ENCODE data around the gene KRT36.

KRT36 gene

DNA sequence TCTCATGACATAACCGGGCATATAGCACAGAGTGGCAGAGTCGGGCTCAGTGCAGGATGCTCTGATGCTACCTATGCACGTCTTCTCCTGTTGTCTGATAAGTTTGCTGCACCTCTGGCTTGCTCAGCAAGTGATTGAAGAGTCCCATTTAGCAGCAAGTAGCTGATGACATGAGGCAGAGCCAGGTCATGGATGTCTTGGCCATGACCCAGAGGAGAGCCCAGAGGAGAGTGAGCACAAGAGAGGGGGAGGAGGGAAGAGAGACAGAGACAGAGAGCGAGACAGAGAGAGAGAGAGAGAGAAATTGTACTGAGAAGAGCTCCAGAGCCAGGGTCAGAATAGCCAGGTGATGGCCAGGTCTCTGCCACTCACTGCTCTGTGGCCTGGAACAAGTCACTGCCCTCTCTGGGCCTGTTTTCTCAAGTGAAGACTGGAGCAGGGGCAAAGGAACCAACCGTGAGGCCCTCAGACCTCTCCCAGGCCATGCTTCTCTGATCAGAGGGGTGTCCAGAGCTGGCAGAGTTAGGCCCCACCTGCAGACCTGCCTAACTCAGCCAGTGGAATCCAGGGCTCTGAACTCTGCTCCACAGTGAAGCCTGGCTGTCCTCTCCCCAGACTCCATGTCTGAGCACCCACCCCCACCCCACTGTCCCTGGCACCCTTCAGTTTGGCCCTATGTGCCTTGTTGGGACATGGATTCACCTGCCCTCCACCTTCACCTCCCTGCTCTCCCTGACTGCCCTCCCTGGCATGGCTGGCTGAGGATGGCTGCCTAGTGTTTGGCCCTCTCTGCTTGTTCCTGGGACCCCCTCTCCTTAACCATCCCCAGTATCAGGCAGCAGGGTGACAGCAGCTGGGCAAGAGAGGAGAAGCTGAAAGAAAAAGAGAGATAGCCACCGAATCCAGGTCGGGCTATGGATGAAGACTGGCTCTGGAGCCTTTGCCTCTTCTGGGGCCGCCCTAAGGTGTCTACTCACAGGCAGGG, 4.5 kb downstream of the KRT36 start:
- Histone ChIP-seq H3K27me3 (ENCODE audit: low read depth) (peaks cover 7% of the 10 kb centered on the region; the same call in 1 of the 2 replicates), H3K4me1 (no peaks in the 10 kb centered on the region), H3K36me3 (replicated peaks) (no peaks in the 10 kb centered on the region), H3K4me3 (no peak overlapping the region), H3K9me3 (no peaks in the 10 kb centered on the region)
- in situ Hi-C loops (cut with MboI; ENCODE audit: low sequenced_read_pairs) = no loop called here
- no peak for DNase-seq (ENCODE audit: low spot score in 2 of 2)

DNA sequence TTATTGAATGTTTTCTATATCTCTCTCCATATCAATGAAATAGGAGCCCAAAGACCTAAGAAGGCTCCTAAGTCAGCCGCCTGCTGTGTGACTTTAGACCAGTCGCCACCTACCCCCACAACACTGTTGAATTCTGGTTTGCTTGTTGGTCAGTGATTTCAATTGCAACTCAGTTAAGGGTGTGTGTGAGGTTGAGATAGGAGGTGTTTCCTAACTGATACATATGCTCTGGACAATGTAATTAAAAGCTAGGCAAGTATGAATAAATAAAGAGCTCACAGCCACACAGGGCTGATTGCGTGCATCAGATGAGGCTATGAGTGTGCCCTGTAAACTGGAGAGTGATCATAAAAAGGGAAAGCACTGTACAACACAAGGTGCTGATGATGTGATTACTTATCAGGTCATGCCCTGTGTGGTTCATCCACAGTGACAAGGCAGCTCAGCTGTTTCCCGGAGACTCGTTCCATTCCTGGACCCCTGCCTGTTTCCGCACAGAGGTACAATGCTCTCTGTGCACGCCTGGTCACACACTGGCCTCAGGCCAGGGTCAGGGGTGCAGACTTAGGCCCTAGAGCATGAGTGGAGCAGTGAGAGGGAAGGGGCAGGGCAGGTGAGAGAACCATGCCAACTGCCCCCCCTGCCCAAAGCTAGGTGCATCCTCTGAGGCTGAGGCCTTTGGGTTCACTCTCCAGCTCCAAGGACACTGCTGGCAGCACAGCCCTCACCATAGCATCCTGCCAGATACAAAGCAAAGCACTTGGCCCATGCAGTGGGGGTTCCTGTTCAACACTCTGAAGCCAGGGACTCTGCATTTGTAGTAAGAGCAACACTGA, 5.5 kb downstream of the KRT36 start:
- Histone ChIP-seq H3K9me3 (no peaks in the 10 kb centered on the region), H3K27me3 (ENCODE audit: low read depth) (0 out of 2 replicates have a peak, but pooled peaks cover 5% of the 10 kb centered on the region), H3K4me1 (no peaks in the 10 kb centered on the region), H3K36me3 (replicated peaks) (no peaks in the 10 kb centered on the region), H3K4me3 (no peak overlapping the region)
- no peak for DNase-seq (ENCODE audit: low spot score in 2 of 2)
- in situ Hi-C loops (cut with MboI; ENCODE audit: low sequenced_read_pairs) = no loop called here

DNA sequence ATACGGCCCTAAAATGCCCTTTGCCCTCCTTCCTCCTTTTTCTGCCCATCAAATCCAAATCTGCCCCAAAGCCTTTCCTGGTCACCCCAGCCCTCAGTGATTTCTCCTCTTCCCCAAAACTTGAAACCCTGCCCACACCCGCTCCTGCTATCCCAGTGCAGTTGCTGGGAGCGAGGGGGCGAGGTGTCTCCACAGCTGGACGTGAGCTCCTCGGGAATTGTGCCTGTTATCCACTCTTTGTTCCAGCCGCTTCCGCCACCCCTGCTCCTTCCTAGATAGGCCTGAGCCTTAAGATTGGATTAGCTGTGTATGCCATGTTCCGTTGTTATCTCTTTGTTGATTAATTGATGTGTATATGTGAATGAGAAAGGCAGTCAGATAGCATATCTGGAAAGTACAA, 6.2 kb downstream of the KRT36 start:
- H3K27me3 ChIP-seq (ENCODE audit: low read depth) = 0 out of 2 replicates have a peak, but pooled peaks cover 2% of the 10 kb centered on the region
- no peaks in the 10 kb centered on the region for H3K36me3 ChIP-seq (replicated peaks)
- in situ Hi-C loops (cut with MboI; ENCODE audit: low sequenced_read_pairs) = no loop called here
- no peaks in the 10 kb centered on the region for H3K4me1 ChIP-seq
- H3K4me3 ChIP-seq = no peak overlapping the region
- no peak for DNase-seq (ENCODE audit: low spot score in 2 of 2)
- no peaks in the 10 kb centered on the region for H3K9me3 ChIP-seq

DNA sequence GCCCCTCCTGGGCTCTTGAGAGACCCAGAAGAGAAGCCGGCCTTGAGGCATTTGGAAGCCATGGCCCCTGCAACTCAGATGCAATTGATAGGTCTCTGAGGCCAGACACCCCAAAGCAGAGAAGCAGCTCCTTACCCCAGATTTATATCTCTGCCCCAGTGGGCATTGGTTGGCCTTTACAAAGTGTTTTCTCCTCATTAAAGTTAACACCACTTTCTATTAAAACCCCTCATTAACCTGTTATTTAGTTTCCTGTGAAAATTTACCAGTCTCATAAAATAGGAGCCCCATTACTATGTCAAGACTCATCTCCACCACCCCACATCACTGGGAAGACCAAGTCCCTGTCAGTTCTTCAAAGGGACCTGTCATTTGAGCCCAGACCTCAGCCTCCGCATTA, 8.7 kb downstream of the KRT36 start, which contains the start of gene KRT35:
KRT35 (minus strand) TSS at position 116 of the 400 bp plus-strand sequence; CDS start at position 62, 54 bp downstream.
- no peaks in the 10 kb centered on the region for H3K36me3 ChIP-seq (replicated peaks)
- no peak for DNase-seq (ENCODE audit: low spot score in 2 of 2)
- H3K27me3 ChIP-seq (ENCODE audit: low read depth) = 0 out of 2 replicates have a peak, but pooled peaks cover 2% of the 10 kb centered on the region
- no peak within 1 kb of the TSS for H3K4me3 ChIP-seq
- H3K4me1 ChIP-seq = no peaks in the 10 kb centered on the region
- in situ Hi-C loops (cut with MboI; ENCODE audit: low sequenced_read_pairs) = no loop called here
- H3K9me3 ChIP-seq = no peaks in the 10 kb centered on the region

DNA sequence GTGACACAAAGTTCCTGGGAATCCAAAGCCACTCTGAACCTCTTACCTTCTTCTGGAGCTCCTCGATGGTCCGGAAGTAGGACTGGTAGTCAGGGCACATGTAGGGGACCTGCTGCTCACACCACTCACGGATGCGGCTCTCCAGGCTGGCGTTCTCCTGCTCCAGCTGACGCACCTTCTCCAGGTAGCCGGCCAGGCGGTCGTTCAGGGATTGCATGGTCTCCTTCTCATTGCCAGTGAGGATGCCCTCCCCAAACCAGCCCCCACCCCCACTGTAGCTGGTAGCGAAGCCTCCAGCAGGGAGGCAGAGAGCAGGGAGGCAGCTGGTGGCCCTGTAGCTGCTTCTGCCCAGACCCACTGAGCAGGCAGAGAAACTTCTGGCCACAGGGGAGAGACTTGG, 9.1 kb downstream of the KRT36 start:
- H3K4me3 ChIP-seq = no peak overlapping the region
- 0 out of 2 replicates have a peak, but pooled peaks cover 2% of the 10 kb centered on the region for H3K27me3 ChIP-seq (ENCODE audit: low read depth)
- in situ Hi-C loops (cut with MboI; ENCODE audit: low sequenced_read_pairs) = no loop called here
- no peaks in the 10 kb centered on the region for H3K36me3 ChIP-seq (replicated peaks)
- DNase-seq (ENCODE audit: low spot score in 2 of 2) = no peak
- H3K9me3 ChIP-seq = no peaks in the 10 kb centered on the region
- H3K4me1 ChIP-seq = no peaks in the 10 kb centered on the region

DNA sequence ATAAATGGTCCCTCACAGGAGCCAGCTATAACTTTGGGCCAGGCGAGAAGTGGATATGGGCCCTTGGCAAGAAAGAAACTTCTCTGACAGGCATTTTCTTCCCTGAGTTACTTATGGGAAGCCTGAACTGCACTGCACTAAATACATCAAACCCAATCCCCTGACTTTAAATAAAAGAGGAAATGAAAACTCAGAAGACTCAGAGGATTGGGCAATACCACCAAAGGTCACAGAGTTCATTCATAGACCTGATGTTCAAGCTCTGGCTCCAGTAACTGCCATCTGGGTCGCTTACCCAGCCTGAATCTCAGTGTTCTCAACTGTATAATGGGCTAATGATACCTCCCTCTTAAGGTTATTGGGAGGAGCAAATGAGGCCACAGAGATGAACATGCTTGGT, 9.6 kb downstream of the KRT36 start:
- no peak for DNase-seq (ENCODE audit: low spot score in 2 of 2)
- Histone ChIP-seq H3K4me3 (no peak overlapping the region), H3K9me3 (no peaks in the 10 kb centered on the region), H3K4me1 (no peaks in the 10 kb centered on the region), H3K36me3 (replicated peaks) (no peaks in the 10 kb centered on the region), H3K27me3 (ENCODE audit: low read depth) (0 out of 2 replicates have a peak, but pooled peaks cover 2% of the 10 kb centered on the region)
- in situ Hi-C loops (cut with MboI; ENCODE audit: low sequenced_read_pairs) = no loop called here

DNA sequence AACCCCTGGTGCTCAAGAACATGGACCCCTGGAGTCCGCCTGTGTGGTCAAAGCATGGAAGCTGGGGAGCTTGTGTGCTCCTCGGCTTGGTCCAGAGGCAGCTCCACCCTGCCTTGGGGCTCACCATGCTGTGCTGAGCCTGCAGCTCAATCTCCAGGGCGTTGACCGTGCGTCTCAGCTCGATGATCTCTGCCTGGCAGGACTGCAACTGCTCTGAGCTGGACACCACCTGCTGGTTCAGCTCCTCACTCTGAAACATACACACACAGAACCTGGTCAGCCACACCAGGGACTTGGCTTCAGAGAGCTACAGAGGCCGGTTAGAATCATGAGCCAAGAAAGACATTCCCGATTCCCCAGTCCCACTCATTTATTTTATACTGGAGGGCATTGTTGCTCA, 11.5 kb downstream of the KRT36 start:
- no peaks in the 10 kb centered on the region for H3K4me1 ChIP-seq
- DNase-seq (ENCODE audit: low spot score in 2 of 2) = no peak
- H3K4me3 ChIP-seq = no peak overlapping the region
- no peaks in the 10 kb centered on the region for H3K9me3 ChIP-seq
- peaks cover 8% of the 10 kb centered on the region for H3K27me3 ChIP-seq (ENCODE audit: low read depth)
- in situ Hi-C loops (cut with MboI; ENCODE audit: low sequenced_read_pairs) = no loop called here
- H3K36me3 ChIP-seq (replicated peaks) = no peaks in the 10 kb centered on the region

DNA sequence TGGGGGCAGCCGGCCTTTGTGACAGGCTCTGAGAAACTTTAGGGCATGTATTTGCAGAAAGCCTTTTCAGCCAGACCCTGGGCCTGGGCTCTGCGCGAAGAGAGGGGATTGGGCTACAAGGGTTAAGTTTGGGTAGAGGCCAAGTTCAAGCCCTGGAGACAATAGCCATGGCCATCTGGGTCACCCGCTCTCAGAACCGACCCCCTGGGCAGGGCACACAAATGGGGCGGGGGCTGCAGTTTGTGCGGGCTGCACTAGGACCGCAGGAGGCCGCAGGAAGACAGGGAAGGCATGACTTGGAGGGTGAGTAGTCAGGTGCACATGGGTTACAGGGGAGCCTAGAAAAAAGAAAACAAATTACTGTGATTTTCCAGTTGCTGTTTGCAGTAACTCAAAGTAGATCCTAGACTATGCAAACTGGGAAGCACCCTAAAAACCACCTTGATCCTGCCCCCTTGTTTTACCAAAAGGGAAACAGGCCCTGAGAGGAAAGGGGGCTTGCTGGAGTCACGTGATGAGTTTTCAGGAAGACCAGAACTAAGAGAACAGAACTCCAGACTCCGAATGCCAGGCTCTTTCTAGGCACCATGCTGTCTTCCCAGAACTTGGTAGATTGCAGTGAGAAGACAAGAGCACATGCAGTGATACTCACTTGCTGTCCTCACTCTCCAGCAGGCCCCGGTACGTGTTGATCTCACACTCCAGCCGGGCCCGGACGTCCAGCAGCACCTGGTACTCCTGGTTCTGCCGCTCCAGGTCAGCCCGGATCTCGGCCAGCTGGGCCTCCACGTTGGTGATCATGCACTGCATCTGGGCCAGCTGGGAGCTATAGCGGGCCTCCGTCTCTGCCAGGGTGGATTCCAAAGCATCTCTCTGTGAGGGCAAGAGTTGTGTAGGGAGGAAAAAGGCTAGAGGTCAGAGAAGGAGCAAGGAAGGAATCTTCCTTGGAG, 12.6 kb downstream of the KRT36 start:
- Histone ChIP-seq H3K4me1 (no peaks in the 10 kb centered on the region), H3K4me3 (no peak overlapping the region), H3K9me3 (no peaks in the 10 kb centered on the region), H3K27me3 (ENCODE audit: low read depth) (peaks cover 8% of the 10 kb centered on the region), H3K36me3 (replicated peaks) (no peaks in the 10 kb centered on the region)
- DNase-seq (ENCODE audit: low spot score in 2 of 2) = no peak
- in situ Hi-C loops (cut with MboI; ENCODE audit: low sequenced_read_pairs) = no loop called here

DNA sequence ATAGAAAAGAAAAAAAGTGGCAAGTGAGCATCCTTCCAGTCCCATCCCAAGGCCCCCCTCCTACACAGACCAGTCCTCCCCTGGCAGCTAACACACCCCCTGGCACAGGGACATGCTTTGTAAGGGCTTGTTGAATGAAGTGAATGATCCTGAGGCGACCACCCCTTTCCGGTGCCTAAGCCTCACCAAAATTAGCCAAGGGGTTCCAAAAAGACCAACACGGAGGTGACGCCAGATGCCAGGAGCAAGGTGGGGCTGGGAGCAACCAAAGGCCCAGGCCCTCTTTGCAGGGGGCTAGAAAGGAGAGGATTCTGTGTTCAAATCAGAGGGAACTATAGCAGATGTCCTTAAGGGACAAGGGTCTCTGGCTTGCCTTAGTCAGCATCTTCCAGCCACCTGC, 14.3 kb downstream of the KRT36 start:
- H3K4me1 ChIP-seq = no peaks in the 10 kb centered on the region
- peaks cover 8% of the 10 kb centered on the region for H3K27me3 ChIP-seq (ENCODE audit: low read depth)
- no peak for DNase-seq (ENCODE audit: low spot score in 2 of 2)
- no peak overlapping the region for H3K4me3 ChIP-seq
- 0 out of 2 replicates have a peak, but pooled peaks cover 2% of the 10 kb centered on the region for H3K9me3 ChIP-seq
- H3K36me3 ChIP-seq (replicated peaks) = no peaks in the 10 kb centered on the region
- in situ Hi-C loops (cut with MboI; ENCODE audit: low sequenced_read_pairs) = no loop called here

DNA sequence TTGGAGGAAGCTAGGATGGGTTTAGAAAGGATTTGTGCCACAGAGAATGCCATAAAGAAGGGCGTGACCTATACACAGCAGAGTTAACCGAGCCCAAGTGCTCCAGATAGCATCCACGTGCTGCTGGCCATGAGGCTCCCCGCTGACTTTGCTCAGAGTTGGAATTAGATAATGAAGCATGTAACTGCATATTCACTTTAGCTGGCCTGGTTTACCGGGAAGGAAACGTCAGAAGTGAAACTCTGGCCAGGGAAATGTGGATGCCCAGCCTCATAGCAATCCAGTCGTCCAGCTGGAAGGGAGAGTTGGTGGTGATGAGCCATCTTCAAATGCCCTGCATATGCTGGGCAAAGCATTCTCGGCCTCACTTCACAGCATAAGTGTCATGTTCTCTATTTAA, 14.8 kb downstream of the KRT36 start:
- DNase-seq (ENCODE audit: low spot score in 2 of 2) = no peak
- no peak overlapping the region for H3K4me3 ChIP-seq
- in situ Hi-C loops (cut with MboI; ENCODE audit: low sequenced_read_pairs) = no loop called here

DNA sequence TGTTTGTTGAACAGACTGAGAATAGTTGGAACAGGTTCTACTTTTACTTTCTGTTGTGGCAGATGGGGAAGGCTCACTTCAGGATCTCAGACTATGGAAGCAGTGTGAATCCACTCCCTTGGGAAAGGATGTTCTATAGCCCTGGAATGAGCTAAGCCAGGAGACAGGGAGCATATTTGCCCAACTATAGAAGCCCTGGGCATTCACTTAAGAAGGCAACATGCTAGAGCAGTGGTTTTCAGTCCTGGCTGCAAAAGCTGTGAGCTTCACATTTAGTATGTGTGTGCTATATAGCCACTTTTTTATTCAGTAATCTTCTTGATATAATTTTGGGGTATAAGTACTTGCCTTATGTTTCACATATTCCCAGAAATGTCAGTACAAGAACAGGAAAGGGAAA, 21.4 kb downstream of the KRT36 start:
- DNase-seq (ENCODE audit: low spot score in 2 of 2) = no peak
- Histone ChIP-seq H3K4me1 (no peaks in the 10 kb centered on the region), H3K4me3 (no peak overlapping the region), H3K36me3 (replicated peaks) (no peaks in the 10 kb centered on the region), H3K27me3 (ENCODE audit: low read depth) (no peaks in the 10 kb centered on the region; the same call in 1 of the 2 replicates), H3K9me3 (0 out of 2 replicates have a peak, but pooled peaks cover 2% of the 10 kb centered on the region)
- in situ Hi-C loops (cut with MboI; ENCODE audit: low sequenced_read_pairs) = no loop called here

More for the DNA sequence above, 14.8 kb downstream of the KRT36 start:
- Histone ChIP-seq H3K4me1 (no peaks in the 10 kb centered on the region), H3K36me3 (replicated peaks) (no peaks in the 10 kb centered on the region), H3K27me3 (ENCODE audit: low read depth) (peaks cover 8% of the 10 kb centered on the region), H3K9me3 (0 out of 2 replicates have a peak, but pooled peaks cover 2% of the 10 kb centered on the region)

DNA sequence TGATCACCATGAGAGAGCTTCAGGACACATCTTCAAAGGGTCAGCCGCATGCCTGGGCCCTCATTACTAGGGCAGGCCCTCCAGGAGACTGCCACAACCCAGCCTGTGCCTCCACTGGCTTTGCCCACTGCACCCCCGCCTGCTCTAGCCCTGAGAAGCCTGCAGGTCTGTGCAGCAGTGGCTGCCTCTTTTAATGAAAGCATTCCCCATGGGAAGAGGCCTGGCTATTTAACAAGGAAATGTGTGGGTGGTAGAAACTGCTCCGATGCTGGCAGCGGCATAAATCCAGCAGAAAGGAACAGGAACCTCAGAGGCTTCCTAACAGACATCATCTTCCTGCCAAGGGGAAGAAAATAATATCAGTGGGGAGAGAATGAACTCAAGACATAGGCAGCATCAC, 22.1 kb downstream of the KRT36 start:
- Histone ChIP-seq H3K27me3 (ENCODE audit: low read depth) (no peaks in the 10 kb centered on the region; the same call in 1 of the 2 replicates), H3K4me3 (no peak overlapping the region), H3K9me3 (0 out of 2 replicates have a peak, but pooled peaks cover 2% of the 10 kb centered on the region), H3K36me3 (replicated peaks) (no peaks in the 10 kb centered on the region), H3K4me1 (no peaks in the 10 kb centered on the region)
- no peak for DNase-seq (ENCODE audit: low spot score in 2 of 2)
- in situ Hi-C loops (cut with MboI; ENCODE audit: low sequenced_read_pairs) = no loop called here

DNA sequence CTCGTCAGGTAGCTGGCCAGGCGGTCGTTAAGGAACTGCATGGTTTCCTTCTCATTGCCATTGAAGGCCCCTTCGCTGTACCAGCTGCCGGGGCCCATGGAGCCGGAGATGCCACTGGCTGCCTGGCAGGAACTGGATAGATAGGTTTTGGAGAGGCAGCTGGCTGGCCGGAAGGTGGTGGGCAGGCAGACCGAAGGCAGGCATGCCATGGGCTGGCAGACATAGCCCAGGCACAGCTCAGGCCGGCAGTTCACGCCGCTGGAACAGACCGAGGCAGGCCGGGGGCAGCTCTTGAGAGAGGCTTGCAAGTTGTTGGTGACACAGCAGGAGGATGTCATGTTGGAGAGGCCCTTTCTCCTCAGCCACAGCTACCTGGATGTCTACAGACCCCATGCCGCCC, 22.7 kb downstream of the KRT36 start, which contains the start of gene KRT32:
KRT32 (minus strand) TSS at position 399 of the 400 bp plus-strand sequence; CDS start at position 338, 61 bp downstream.
- in situ Hi-C loops (cut with MboI; ENCODE audit: low sequenced_read_pairs) = no loop called here
- Histone ChIP-seq H3K4me1 (no peaks in the 10 kb centered on the region), H3K4me3 (no peak within 1 kb of the TSS), H3K9me3 (0 out of 2 replicates have a peak, but pooled peaks cover 1% of the 10 kb centered on the region), H3K27me3 (ENCODE audit: low read depth) (no peaks in the 10 kb centered on the region; the same call in 1 of the 2 replicates), H3K36me3 (replicated peaks) (no peaks in the 10 kb centered on the region)
- no peak for DNase-seq (ENCODE audit: low spot score in 2 of 2)

Data from HAP-1 (cell line).